KG1 (cell line): Measurements from ENCODE around the gene SPDYE2.
"Not testable (repeated sequence)": the region's sequence is repeated elsewhere in the genome, so short reads cannot be mapped to it uniquely, and the experiment has no call there.

ENCODE experiments used
- DNase-seq: peaks from one replicate; lab custom pipeline; 2025; lab: John Stamatoyannopoulos, UW

SPDYE2 gene

DNA sequence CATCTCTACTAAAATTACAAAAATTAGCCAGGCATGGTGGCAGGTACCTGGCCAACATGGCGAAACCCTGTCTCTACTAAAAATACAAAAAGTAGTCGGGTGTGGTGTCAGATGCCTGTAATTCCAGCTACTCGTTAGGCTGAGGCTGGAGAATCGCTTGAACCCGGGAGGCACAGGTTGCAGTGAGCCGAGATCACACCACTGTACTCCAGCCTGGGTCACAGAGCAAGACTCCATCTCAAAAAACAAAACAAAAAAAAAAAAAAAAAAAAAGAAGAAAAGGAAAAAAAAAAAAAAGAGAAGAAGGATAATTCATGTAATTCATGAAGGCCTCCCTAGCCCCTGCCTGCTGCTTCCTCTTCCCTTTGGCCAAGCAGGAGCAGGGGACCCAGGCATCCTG is 10.4 kb upstream of the SPDYE2 start:
- not testable (repeated sequence) for DNase-seq

- DNase-seq, result not testable (repeated sequence)
Measured at GRCh38 chr7:102542083-102542482, 8.9 kb upstream of the SPDYE2 start.

DNA sequence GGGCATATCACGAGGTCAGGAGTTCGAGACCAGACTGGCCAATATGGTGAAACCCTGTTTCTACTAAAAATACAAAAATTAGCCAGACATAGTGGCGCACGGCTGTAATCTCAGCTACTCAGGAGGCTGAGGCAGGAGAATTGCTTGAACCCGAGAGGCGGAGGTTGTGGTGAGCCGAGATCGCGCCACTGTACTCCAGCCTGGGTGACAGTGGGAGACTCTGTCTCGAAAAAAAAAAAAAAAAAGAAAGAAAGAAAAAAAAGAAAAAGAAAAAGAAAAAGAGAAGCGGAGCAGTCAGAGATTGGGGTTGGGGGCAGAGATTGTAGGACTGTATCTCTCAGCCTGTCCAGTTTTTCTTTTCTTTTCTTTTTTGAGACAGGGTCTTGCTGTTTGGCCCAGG is 8.3 kb upstream of the SPDYE2 start:
- DNase-seq, result not testable (repeated sequence)

- DNase-seq, result not testable (repeated sequence)
Measured at GRCh38 chr7:102543596-102543995, 7.4 kb upstream of the SPDYE2 start, which contains the start of gene UPK3BL2. UPK3BL2 (minus strand) TSS chr7:102543696; CDS start chr7:102543636, 60 bp downstream.

GRCh38 chr7:102544372-102544771 is 6.7 kb upstream of the SPDYE2 start:
- not testable (repeated sequence) for DNase-seq

DNA sequence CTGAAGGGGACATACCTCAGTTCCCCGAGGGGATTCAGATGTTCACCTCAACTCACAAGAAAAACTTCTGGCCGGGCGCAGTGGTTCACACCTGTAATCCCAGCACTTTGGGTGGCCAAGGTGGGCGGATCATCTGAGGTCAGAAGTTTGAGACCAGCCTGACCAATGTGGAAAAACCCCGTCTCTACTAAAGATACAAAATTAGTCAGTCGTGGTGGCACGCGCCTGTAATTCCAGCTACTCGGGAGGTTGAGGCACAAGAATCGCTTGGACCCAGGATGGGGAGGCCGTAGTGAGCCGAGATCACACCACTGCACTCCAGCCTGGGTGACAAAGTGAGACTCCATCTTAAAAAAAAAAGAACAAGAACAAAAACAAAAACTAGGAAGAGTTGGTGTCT is 5.7 kb upstream of the SPDYE2 start:
- not testable (repeated sequence) for DNase-seq

DNA sequence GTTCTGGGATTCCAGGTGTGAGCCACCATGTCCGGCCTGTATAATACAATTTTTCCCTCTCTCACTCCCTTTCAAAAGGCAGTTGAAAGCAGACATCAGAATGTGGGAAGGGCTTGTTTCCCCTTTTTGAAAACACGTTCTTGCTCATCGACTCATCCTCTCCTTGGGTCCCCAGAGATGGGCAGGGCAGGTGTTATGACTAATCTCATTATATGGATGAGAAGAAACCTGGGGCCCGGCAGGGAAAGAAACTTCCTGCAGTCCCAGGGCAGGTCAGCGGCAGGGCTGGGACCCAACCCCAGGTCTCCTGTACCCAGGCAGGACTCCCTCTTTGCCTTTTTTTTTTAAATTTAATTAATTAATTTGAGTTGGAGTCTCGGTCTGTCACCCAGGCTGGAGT is 4.7 kb upstream of the SPDYE2 start:
- not testable (repeated sequence) for DNase-seq

- DNase-seq, result not testable (repeated sequence)
Measured at GRCh38 chr7:102568620-102569019, 17.6 kb downstream of the SPDYE2 start.

DNA sequence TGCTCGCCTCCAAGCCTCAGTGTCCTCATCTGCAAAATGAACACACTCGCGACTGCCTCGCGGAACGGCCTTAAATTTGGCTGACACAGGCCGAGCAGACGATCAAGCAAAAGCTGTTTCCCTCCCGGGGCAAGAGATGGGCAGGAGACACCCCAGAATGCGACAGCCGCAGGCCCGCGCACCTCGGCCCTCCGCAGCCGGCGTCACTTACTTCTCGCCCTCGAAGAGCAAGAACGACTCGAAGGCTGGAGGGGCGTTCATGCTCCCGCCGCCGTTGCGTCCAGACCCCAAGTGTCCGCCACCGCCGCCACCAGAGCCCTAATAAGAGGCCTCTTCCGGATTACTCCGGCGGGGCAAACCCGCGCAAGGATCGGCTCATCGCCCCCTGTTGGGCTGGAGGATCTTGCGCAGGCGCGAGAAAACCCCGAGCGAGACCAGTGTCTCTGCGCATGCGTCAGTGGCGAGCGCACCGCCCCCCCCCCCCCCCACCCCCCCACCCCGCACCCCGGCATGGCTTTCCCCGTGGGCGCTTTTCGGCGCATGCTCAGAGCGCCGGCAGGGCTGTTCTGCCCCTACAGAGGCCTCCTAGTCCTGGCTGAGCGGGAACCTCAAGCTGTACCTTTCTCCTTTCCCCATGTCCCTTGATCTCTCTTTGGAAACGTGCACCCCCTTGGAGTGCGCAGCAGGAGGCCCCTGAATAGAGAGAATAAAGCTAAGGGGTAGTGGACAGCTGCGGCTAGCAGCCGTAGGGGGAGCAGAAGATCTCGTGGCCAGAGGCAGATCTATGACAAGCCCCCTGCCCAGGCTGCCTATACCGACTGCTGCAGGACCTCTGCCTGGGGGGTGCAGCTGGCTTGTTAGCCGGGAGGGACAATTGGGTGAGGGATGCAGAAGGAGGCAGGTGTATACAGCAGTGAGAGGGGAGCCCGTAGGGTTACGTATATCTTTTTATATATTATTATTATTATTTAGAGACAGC is 21.5 kb downstream of the SPDYE2 start, which contains the start of gene POLR2J3:
POLR2J3 (minus strand) TSS at position 323 of the 979 bp plus-strand sequence; CDS start at position 261, 62 bp downstream.
- not testable (repeated sequence) for DNase-seq

DNA sequence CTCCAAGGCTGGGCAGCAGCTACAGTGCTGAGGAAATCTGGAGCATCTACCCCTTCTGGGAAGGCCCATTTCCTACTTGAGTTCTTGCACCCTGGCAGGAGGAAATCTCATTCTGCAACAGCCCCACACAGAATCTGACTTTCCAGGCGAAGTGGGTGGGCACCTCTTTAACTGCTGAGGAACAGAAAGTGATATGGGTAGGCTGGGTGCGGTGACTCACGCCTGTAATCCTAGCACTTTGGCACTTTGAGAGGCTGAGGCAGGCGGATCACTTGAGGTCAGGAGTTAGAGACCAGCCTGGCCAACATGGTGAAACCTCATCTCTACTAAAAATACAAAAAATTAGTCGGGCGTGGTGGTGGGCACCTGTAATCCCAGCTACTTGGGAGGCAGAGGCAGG is 23.6 kb downstream of the SPDYE2 start:
- not testable (repeated sequence) for DNase-seq

GRCh38 chr7:102576363-102576762 is 25.3 kb downstream of the SPDYE2 start:
- not testable (repeated sequence) for DNase-seq

- not testable (repeated sequence) for DNase-seq
Measured at GRCh38 chr7:102577315-102578240, 26.6 kb downstream of the SPDYE2 start.

DNA sequence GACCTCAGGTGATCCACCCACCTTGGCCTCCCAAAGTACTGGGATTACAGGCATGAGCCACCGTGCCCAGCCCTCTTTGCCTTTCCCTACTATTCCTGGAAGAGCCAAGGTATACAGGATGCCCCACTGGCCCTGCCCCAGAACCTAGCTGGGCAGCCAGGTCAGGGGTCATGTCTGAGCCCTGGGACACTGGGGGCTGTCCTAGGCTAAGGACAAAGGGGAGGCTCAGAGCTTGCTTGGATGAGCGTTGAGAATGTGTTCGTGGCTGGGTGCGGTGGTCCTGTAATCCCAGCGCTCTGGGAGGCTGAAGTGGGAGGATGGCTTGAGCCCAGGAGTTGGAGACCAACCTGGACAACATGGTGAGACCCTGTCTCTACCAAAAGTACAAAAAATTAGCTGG is 27.5 kb downstream of the SPDYE2 start:
- not testable (repeated sequence) for DNase-seq

DNA sequence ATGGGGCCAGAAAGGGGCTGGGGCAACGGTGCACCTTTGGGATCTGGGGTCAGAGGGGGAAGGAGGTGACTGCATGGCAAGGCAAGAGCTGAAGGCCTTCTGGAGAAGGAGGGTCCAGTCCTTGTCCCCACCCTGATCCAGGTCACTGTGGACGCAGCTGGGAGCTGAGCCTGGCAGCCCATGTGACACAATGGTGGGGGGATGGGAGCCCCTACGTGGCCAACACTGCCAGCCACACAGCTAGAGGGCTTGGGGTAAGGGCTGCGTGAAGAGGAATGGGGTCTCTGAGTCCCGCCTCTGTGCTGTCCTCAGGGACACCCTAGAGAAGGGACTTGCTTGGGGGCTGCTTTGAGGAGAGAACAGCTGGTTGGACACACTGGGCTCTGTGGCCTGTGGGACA is 30.7 kb downstream of the SPDYE2 start:
- DNase-seq, result not testable (repeated sequence)

- not testable (repeated sequence) for DNase-seq
Measured at GRCh38 chr7:102583495-102583894, 32.5 kb downstream of the SPDYE2 start.

DNA sequence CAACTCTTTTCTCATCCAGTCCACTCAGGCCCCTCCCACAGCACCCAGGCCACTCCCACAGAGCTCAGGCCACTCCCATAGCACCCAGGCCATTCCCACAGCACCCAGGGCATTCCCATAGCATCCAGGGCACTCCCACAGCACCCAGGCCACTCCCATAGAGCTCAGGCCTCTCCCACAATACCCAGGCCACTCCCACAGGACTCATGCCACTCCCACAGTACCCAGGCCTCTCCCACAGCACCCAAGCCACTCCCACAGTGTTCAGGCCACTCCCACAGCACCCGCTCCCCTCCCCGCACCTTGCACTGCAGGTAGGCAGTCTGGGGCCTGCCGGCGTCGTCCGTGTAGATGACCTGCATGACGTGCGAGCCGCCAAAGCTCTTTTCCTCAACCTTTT is 38.8 kb downstream of the SPDYE2 start:
- not testable (repeated sequence) for DNase-seq

- not testable (repeated sequence) for DNase-seq
Measured at GRCh38 chr7:102592477-102593019, 41.5 kb downstream of the SPDYE2 start.

DNA sequence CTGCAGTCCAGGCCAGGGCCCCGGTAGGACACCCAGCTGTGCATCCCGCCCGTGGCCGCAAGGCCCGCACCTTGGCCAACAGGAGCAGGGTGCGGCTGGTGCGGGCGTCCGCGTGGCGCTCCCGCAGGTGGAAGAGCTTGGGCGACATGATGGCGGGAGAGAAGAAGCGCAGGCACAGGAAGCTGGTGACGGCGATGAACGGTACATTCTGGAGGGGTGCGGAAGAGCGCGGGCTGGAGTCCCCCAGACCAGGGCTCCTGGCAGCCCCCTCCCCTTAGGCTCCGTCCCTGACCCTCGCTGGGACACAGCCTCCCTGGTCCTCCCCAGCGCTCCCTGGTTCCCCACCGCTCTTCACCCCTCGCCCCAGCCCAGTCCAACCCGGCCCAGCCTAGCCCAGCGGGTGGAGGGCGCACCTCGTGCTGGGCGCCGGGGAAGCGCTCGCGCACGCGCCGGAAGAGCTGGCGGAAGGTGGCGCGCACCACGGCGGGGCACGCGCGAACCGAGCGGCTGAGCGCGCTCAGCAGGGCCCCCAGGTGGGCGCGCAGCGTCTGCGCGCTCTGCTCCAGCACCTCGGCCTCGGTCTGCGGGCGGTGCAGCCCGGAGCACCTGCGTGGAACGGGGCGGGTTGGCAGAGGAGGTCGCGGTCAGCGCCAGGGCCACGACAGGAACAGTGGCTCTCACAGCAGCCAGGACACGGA is 42.8 kb downstream of the SPDYE2 start:
- DNase-seq, result not testable (repeated sequence)

DNA sequence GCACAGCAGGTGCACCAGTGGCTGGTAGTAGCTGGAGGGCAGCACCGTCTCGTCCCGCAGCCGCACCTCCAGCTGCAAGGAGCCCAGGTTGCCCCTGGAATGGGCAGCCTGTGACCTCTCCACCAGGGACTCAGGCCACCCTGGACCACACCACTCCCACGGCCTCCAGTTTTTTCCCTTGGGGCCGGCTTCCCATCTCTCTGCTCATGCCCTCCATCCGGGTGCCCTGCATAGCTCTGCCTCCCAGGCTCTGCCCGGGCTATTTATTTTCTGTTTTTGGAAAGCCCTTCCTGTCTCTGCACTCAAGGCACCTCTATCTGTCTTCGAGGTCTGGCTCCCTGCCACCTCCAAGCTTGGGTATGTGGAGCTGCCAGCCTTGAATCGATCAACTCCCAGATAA is 45.0 kb downstream of the SPDYE2 start:
- DNase-seq, result not testable (repeated sequence)

GRCh38 chr7:102599699-102600098 is 48.7 kb downstream of the SPDYE2 start:
- not testable (repeated sequence) for DNase-seq

- DNase-seq, result not testable (repeated sequence)
Measured at GRCh38 chr7:102602317-102602716, 51.3 kb downstream of the SPDYE2 start.
